Chondrocyte (in vitro differentiated cells): Measurements from ENCODE around the gene C1QTNF5. TPM values are rescaled to one million over a fixed set of nuclear protein-coding genes. Genes with fewer than 3 reads are reported as not detected.
A peak's percentile ranks its signal among the peaks of the same experiment; 100 is the strongest.

Experiments used
- DNase-seq: peaks from one replicate; pipeline ENCODE4 v3.0.0; 2021; ENCODE audit warnings: mixed read lengths, low spot score
- H3K27ac Mint-ChIP-seq: one replicate; pipeline ENCODE4 v1.8.0; 2021; ENCODE audit warnings: mild to moderate bottlenecking, moderate library complexity, mixed read lengths; ENCODE audit not compliant: unreplicated experiment
- H3K27me3 Mint-ChIP-seq: 2 replicates; pipeline ENCODE4 v1.8.0; 2021; ENCODE audit warnings: low read depth, mixed read lengths
- H3K36me3 Mint-ChIP-seq: 2 replicates; pipeline ENCODE4 v1.8.0; 2021; ENCODE audit warnings: low read depth, mixed read lengths
- H3K4me1 Mint-ChIP-seq: 2 replicates; pipeline ENCODE4 v1.8.0; 2021; ENCODE audit warnings: low read depth, mild to moderate bottlenecking, mixed read lengths
- H3K4me3 Mint-ChIP-seq: one replicate; pipeline ENCODE4 v1.8.0; 2021; ENCODE audit warnings: mild to moderate bottlenecking, moderate library complexity, mixed read lengths; ENCODE audit not compliant: unreplicated experiment
- H3K9me3 Mint-ChIP-seq: 2 replicates; pipeline ENCODE4 v1.8.0; 2021; ENCODE audit warnings: low read depth, mixed read lengths
- total RNA-seq: library from RNA; stranded (reverse); gene quantifications from 3 replicates; pipeline ENCODE4 v1.2.1, GENCODE V29; 2021
- TF ChIP-seq, protein P1 (sequence below): fragments of 200-600 bp; sonication (generic); IDR thresholded peaks from 2 replicates; pipeline ENCODE4 v1.5.0; 2021; ENCODE audit warnings: antibody characterized with exemption, mild to moderate bottlenecking, moderate library complexity

The C1QTNF5 gene
- total RNA-seq, 1 donor from 2014 or later = 67.1 TPM

DNA sequence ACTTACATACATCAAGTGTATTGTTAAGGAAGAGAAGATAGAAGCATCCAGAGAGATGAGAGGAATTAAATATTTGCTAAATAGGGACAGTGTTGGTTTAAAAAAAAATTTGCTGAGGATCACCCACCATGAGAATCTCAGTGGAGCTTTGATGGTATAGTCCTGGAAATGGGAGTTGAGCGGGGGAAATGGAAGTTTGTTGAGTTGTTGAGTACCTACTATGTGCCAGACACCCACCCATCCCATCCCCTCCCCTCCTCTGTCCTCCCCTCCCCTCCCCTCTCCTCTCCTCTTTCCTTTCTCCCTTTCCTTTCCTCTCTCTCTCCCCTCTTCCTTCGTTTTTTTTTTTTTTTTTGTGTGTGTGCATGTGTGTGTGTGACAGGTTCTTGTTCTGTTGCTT lies 10.5 kb upstream of the C1QTNF5 start:
- TF ChIP-seq, protein P1, sequence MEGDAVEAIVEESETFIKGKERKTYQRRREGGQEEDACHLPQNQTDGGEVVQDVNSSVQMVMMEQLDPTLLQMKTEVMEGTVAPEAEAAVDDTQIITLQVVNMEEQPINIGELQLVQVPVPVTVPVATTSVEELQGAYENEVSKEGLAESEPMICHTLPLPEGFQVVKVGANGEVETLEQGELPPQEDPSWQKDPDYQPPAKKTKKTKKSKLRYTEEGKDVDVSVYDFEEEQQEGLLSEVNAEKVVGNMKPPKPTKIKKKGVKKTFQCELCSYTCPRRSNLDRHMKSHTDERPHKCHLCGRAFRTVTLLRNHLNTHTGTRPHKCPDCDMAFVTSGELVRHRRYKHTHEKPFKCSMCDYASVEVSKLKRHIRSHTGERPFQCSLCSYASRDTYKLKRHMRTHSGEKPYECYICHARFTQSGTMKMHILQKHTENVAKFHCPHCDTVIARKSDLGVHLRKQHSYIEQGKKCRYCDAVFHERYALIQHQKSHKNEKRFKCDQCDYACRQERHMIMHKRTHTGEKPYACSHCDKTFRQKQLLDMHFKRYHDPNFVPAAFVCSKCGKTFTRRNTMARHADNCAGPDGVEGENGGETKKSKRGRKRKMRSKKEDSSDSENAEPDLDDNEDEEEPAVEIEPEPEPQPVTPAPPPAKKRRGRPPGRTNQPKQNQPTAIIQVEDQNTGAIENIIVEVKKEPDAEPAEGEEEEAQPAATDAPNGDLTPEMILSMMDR = no peak
- Mint-ChIP-seq H3K27me3 (peaks cover 29% of the 10 kb centered on the region), H3K36me3 (no peaks in the 10 kb centered on the region), H3K27ac (no peak overlapping the region), H3K4me3 (no peak overlapping the region), H3K4me1 (peaks cover 13% of the 10 kb centered on the region), H3K9me3 (no peaks in the 10 kb centered on the region)
- no peak for DNase-seq

DNA sequence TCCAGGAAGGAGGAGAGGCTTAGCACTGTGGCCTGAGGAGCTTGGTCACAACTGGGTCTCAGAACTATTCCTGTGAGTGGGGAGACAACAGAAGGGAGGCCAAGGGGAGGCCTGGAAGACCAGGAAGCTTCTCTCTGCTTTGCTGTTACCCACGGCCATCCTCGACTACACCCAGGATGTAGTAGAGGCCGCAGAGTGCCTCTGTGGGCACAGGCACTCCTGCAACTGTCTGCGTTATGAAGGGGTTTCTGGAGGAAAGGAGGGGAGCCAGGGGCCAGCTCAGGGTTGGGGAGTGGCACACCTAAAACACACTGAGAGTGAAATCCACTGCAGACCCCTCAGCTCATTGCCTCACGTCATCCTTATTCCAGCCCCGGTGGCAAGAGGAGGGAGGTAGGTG lies 9.6 kb upstream of the C1QTNF5 start:
- H3K36me3 Mint-ChIP-seq = no peaks in the 10 kb centered on the region
- no peak overlapping the region for H3K4me3 Mint-ChIP-seq
- no peak overlapping the region for H3K27ac Mint-ChIP-seq
- peaks cover 29% of the 10 kb centered on the region for H3K27me3 Mint-ChIP-seq
- TF ChIP-seq, protein P1 = no peak
- peaks cover 11% of the 10 kb centered on the region for H3K4me1 Mint-ChIP-seq
- peak; percentile 33 for DNase-seq
- H3K9me3 Mint-ChIP-seq = no peaks in the 10 kb centered on the region

DNA sequence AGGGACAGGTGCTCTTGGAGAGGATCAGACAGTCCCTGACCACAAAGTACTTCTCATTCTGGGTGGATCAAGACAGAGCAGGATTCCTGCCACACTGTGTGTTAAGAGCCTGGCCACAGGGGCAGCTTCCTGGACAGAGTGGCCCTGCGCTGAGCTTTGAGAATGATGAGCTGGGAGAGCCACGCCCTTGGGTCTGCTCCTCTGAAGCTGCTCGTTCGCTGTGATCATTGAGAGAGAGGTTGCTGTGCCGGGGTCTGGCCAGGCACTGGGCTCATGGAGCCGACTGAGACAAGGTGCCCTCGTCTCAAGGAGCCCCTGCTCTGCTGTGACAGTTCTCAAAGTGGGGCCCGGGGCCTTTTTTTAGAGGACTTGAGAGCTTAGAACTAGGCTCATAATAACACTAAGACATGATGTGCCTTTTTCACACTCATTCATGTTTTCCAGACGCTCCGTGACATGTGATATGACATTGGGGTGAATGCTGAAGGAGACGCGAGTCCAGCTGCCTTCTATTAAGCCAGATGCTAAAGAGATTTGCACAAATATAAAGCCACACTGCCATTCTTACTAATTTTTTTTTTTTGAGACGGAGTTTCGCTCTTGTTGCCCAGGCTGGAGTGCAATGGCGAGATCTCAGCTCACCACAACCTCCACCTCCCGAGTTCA lies 7.4 kb upstream of the C1QTNF5 start:
- TF ChIP-seq, protein P1 = no peak
- H3K27ac Mint-ChIP-seq = no peak overlapping the region
- DNase-seq = peak; percentile 54
- H3K9me3 Mint-ChIP-seq = no peaks in the 10 kb centered on the region
- no peaks in the 10 kb centered on the region for H3K36me3 Mint-ChIP-seq
- H3K4me3 Mint-ChIP-seq = no peak overlapping the region
- peaks cover 11% of the 10 kb centered on the region for H3K4me1 Mint-ChIP-seq
- H3K27me3 Mint-ChIP-seq = peaks cover 35% of the 10 kb centered on the region

DNA sequence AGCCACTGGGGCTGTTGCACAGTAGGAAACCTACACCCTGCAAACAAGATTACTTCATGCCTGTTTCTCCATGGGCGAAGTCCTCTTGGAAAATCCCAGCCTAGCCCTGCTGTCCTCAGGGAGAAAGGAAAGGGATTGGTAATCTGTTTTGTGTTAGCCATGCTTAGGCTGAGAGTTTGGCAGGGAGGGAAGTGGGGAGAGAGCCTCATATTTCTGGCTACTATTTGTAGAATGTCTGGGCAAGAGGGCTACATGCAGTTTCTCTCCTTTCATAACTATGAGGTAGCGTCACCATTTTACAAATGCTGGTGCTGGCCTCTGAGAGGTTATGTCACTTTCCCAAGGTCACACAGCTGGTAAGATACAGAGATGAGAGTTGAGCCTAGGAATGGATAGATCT lies 6.6 kb upstream of the C1QTNF5 start:
- H3K27me3 Mint-ChIP-seq = peaks cover 33% of the 10 kb centered on the region
- H3K36me3 Mint-ChIP-seq = no peaks in the 10 kb centered on the region
- no peak overlapping the region for H3K4me3 Mint-ChIP-seq
- peak; percentile 5 for DNase-seq
- no peak overlapping the region for H3K27ac Mint-ChIP-seq
- peaks cover 11% of the 10 kb centered on the region for H3K4me1 Mint-ChIP-seq
- H3K9me3 Mint-ChIP-seq = no peaks in the 10 kb centered on the region
- TF ChIP-seq, protein P1 = no peak

DNA sequence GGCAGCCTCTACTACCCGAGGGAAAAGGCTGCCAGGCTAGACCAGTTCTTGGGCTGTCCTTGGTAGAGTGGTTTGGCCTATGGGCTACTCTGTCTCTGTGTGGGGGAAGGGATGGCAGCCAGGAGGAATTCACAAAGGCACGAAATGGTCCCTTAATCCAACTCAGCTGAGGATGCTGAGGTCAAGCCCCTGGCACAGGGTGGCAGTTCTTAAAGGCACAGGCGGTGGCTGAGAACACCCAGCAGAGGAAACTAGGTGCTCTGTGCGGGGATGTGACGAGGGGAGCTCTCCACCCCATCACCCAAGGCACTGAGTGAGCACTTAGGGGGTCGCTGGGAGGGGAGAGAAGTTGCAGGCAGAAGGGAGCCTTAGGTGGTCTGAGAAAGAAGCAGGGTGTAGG lies 5.9 kb upstream of the C1QTNF5 start, which contains the start of gene MFRP:
Gene MFRP (minus strand): TSS at position 101 of the 400 bp plus-strand sequence. CDS start 192 bp downstream, outside the sequence.
- no peaks in the 10 kb centered on the region for H3K36me3 Mint-ChIP-seq
- H3K4me3 Mint-ChIP-seq = no peak within 1 kb of the TSS
- H3K27ac Mint-ChIP-seq = no peak within 1 kb of the TSS
- H3K4me1 Mint-ChIP-seq = peaks cover 11% of the 10 kb centered on the region
- DNase-seq = peak; percentile 58
- H3K9me3 Mint-ChIP-seq = no peaks in the 10 kb centered on the region
- TF ChIP-seq, protein P1 = no peak
- peaks cover 29% of the 10 kb centered on the region for H3K27me3 Mint-ChIP-seq
